WTC11 (cell line): ENCODE data around the gene DRAXIN. TPM values are rescaled to one million over a fixed set of nuclear protein-coding genes. Genes with fewer than 3 reads are reported as not detected.
A peak's percentile ranks its signal among the peaks of the same experiment; 100 is the strongest.

ENCODE experiments used
- ATAC-seq: fragments of 200-7000 bp; cut with Tn5 transposase; 2 replicates; pipeline ENCODE4 v1.10.0; 2021; ENCODE audit warnings: mild to moderate bottlenecking, moderate library complexity
- CTCF ChIA-PET: fragments of 300-600 bp; sonication (Branson Sonifier 250); formaldehyde crosslinking; loops from one replicate; lab custom pipeline; 2021; ENCODE audit warnings: antibody characterized with exemption; lab: Charles Lee
- POLR2A ChIA-PET: fragments of 350-600 bp; sonication (Branson Sonifier 250); formaldehyde crosslinking; loops from one replicate; lab custom pipeline; 2021; ENCODE audit warnings: antibody characterized with exemption; lab: Charles Lee
- DNase-seq: peaks from one replicate; pipeline ENCODE4 v3.0.0; 2021; ENCODE audit warnings: low spot score
- H3K27ac Mint-ChIP-seq: 2 replicates; pipeline ENCODE4 v1.8.0; 2021; ENCODE audit warnings: mixed read lengths
- H3K27me3 Mint-ChIP-seq: 2 replicates; pipeline ENCODE4 v1.8.0; 2021; ENCODE audit warnings: low read depth, mild to moderate bottlenecking, moderate library complexity, mixed read lengths
- H3K36me3 Mint-ChIP-seq: 2 replicates; pipeline ENCODE4 v1.8.0; 2021; ENCODE audit warnings: mixed read lengths
- H3K4me1 Mint-ChIP-seq: 2 replicates; pipeline ENCODE4 v1.8.0; 2022; ENCODE audit warnings: mixed read lengths
- H3K4me3 Mint-ChIP-seq: 2 replicates; pipeline ENCODE4 v1.8.0; 2021; ENCODE audit warnings: mild to moderate bottlenecking, moderate library complexity, mixed read lengths
- H3K9me3 Mint-ChIP-seq: 2 replicates; pipeline ENCODE4 v1.8.0; 2021; ENCODE audit warnings: mixed read lengths
- CBFB ChIP-seq: sonication (generic); formaldehyde crosslinking; IDR thresholded peaks from 2 replicates; pipeline ENCODE4 v1.8.1; 2022; ENCODE audit warnings: mild to moderate bottlenecking, low read depth, missing genetic modification reagents
- CREM ChIP-seq: sonication (generic); formaldehyde crosslinking; IDR thresholded peaks from 2 replicates; pipeline ENCODE4 v1.8.1; 2022; ENCODE audit warnings: mild to moderate bottlenecking, missing genetic modification reagents, moderate library complexity
- E2F1 ChIP-seq: sonication (generic); formaldehyde crosslinking; IDR thresholded peaks from 2 replicates; pipeline ENCODE4 v1.8.0; 2022; ENCODE audit warnings: mild to moderate bottlenecking, missing genetic modification reagents
- ESRRA ChIP-seq: sonication (generic); formaldehyde crosslinking; IDR thresholded peaks from 2 replicates; pipeline ENCODE4 v1.8.1; 2022; ENCODE audit warnings: mild to moderate bottlenecking, missing genetic modification reagents, borderline replicate concordance
- FOXK1 ChIP-seq: sonication (generic); formaldehyde crosslinking; IDR thresholded peaks from 2 replicates; pipeline ENCODE4 v1.8.0; 2022; ENCODE audit warnings: mild to moderate bottlenecking, moderate library complexity, missing genetic modification reagents
- FOXP1 ChIP-seq: sonication (generic); formaldehyde crosslinking; IDR thresholded peaks from 2 replicates; pipeline ENCODE4 v1.8.0; 2022; ENCODE audit warnings: missing genetic modification reagents, mild to moderate bottlenecking, moderate library complexity, borderline replicate concordance
- GRHL2 ChIP-seq: fragments of 250-450 bp; sonication (Bioruptor Pico); IDR thresholded peaks from 2 replicates; pipeline ENCODE4 v1.8.0; 2022; ENCODE audit warnings: mild to moderate bottlenecking, moderate library complexity; ENCODE audit not compliant: insufficient replicate concordance, severe bottlenecking
- NR1H2 ChIP-seq: sonication (generic); formaldehyde crosslinking; IDR thresholded peaks from 2 replicates; pipeline ENCODE4 v1.9.0; 2021; ENCODE audit warnings: mild to moderate bottlenecking, moderate library complexity, missing genetic modification reagents
- PRDM15 ChIP-seq: sonication (generic); formaldehyde crosslinking; IDR thresholded peaks from 2 replicates; pipeline ENCODE4 v1.8.0; 2022; ENCODE audit warnings: missing genetic modification reagents
- ZNF232 ChIP-seq: sonication (generic); formaldehyde crosslinking; IDR thresholded peaks from 2 replicates; pipeline ENCODE4 v1.8.0; 2022; ENCODE audit warnings: mild to moderate bottlenecking, missing genetic modification reagents
- ZNF425 ChIP-seq: fragments of 250-450 bp; sonication (Bioruptor Pico); conservative IDR thresholded peaks from 2 replicates; pipeline ENCODE4 v1.9.0; 2021; ENCODE audit warnings: mild to moderate bottlenecking
- ZNF532 ChIP-seq: fragments of 250-450 bp; sonication (Bioruptor Pico); IDR thresholded peaks from 2 replicates; pipeline ENCODE4 v1.9.0; 2021; ENCODE audit warnings: mild to moderate bottlenecking, borderline replicate concordance
- ZNF671 ChIP-seq: fragments of 250-450 bp; sonication (Bioruptor Pico); IDR thresholded peaks from 2 replicates; pipeline ENCODE4 v1.8.0; 2021; ENCODE audit warnings: mild to moderate bottlenecking
- total RNA-seq: library from RNA; stranded (reverse); gene quantifications from 3 replicates; pipeline ENCODE4 v1.2.3, GENCODE V29; 2021
- TF ChIP-seq, protein P1 (sequence below): sonication (generic); formaldehyde crosslinking; IDR thresholded peaks from 2 replicates; pipeline ENCODE4 v1.8.0; 2022; ENCODE audit warnings: mild to moderate bottlenecking, missing genetic modification reagents
- TF ChIP-seq, protein P2 (sequence below): fragments of 250-450 bp; sonication (Bioruptor Pico); IDR thresholded peaks from 2 replicates; pipeline ENCODE4 v1.8.0; 2021; ENCODE audit warnings: mild to moderate bottlenecking
- TF ChIP-seq, protein P3 (sequence below): sonication (generic); formaldehyde crosslinking; IDR thresholded peaks from 2 replicates; pipeline ENCODE4 v1.8.1; 2022; ENCODE audit warnings: low read depth, mild to moderate bottlenecking, moderate library complexity, missing genetic modification reagents, borderline replicate concordance
- TF ChIP-seq, protein P4 (sequence below): fragments of 250-450 bp; sonication (Bioruptor Pico); IDR thresholded peaks from 2 replicates; pipeline ENCODE4 v2.1.2; 2022; ENCODE audit warnings: mild to moderate bottlenecking, moderate library complexity

DRAXIN gene
- total RNA-seq, 1 experiment from 2014 or later: 12.0 TPM

GRCh38 chr1:11664336-11665065 is 27.0 kb upstream of the DRAXIN start:
- Mint-ChIP-seq H3K4me1 (no peaks in the 10 kb centered on the region), H3K27me3 (no peaks in the 10 kb centered on the region; the same call in none of the 2 replicates), H3K4me3 (peak overlapping the region; percentile 57), H3K27ac (no peak overlapping the region), H3K36me3 (peaks cover 33% of the 10 kb centered on the region), H3K9me3 (no peaks in the 10 kb centered on the region)
- CTCF ChIA-PET: interaction anchor here (0.6 to 3.1 kb wide), 43 partner anchors 9 to 340 kb away, joined by 3 to 50 read pairs (median 6); partner anchors contain the start of genes AGTRAP, DISP3, DRAXIN and FBXO2
- POLR2A ChIA-PET: interaction anchor here (0.7 to 3.1 kb wide), 12 partner anchors 10 to 139 kb away, joined by 3 to 27 read pairs (median 3); partner anchors contain the start of genes AGTRAP, C1orf167, DRAXIN and FBXO44
- DNase-seq (peak; percentile 59), ATAC-seq (peak; percentile 34)
- TF ChIP-seq, protein P1, sequence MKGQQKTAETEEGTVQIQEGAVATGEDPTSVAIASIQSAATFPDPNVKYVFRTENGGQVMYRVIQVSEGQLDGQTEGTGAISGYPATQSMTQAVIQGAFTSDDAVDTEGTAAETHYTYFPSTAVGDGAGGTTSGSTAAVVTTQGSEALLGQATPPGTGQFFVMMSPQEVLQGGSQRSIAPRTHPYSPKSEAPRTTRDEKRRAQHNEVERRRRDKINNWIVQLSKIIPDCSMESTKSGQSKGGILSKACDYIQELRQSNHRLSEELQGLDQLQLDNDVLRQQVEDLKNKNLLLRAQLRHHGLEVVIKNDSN: no peak
- TF ChIP-seq ESRRA (CRISPR knock-in tag): 0 out of 2 replicates have a peak, but pooled peaks have one; percentile 16
- peak; percentile 48; the same call in 1 of the 2 replicates for TF ChIP-seq CREM (CRISPR knock-in tag)
- no peak for TF ChIP-seq NR1H2 (CRISPR knock-in tag)
- TF ChIP-seq, protein P2, sequence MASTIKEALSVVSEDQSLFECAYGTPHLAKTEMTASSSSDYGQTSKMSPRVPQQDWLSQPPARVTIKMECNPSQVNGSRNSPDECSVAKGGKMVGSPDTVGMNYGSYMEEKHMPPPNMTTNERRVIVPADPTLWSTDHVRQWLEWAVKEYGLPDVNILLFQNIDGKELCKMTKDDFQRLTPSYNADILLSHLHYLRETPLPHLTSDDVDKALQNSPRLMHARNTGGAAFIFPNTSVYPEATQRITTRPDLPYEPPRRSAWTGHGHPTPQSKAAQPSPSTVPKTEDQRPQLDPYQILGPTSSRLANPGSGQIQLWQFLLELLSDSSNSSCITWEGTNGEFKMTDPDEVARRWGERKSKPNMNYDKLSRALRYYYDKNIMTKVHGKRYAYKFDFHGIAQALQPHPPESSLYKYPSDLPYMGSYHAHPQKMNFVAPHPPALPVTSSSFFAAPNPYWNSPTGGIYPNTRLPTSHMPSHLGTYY (CRISPR knock-in tag): peak; percentile 78
- TF ChIP-seq, protein P3, sequence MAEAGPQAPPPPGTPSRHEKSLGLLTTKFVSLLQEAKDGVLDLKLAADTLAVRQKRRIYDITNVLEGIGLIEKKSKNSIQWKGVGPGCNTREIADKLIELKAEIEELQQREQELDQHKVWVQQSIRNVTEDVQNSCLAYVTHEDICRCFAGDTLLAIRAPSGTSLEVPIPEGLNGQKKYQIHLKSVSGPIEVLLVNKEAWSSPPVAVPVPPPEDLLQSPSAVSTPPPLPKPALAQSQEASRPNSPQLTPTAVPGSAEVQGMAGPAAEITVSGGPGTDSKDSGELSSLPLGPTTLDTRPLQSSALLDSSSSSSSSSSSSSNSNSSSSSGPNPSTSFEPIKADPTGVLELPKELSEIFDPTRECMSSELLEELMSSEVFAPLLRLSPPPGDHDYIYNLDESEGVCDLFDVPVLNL (CRISPR knock-in tag): 0 out of 2 replicates have a peak, but pooled peaks have one; percentile 23
- TF ChIP-seq ZNF671 (CRISPR knock-in tag): peak; percentile 7; the same call in 1 of the 2 replicates
- no peak for TF ChIP-seq GRHL2 (CRISPR knock-in tag)
- peak; percentile 63; the same call in 1 of the 2 replicates for TF ChIP-seq FOXP1 (CRISPR knock-in tag)
- TF ChIP-seq, protein P4, sequence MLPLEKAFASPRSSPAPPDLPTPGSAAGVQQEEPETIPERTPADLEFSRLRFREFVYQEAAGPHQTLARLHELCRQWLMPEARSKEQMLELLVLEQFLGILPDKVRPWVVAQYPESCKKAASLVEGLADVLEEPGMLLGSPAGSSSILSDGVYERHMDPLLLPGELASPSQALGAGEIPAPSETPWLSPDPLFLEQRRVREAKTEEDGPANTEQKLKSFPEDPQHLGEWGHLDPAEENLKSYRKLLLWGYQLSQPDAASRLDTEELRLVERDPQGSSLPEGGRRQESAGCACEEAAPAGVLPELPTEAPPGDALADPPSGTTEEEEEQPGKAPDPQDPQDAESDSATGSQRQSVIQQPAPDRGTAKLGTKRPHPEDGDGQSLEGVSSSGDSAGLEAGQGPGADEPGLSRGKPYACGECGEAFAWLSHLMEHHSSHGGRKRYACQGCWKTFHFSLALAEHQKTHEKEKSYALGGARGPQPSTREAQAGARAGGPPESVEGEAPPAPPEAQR (CRISPR knock-in tag): no peak
- 0 out of 2 replicates have a peak, but pooled peaks have one; percentile 6 for TF ChIP-seq FOXK1 (CRISPR knock-in tag)
- TF ChIP-seq CBFB (CRISPR knock-in tag): no peak
- TF ChIP-seq ZNF232 (CRISPR knock-in tag): 0 out of 2 replicates have a peak, but pooled peaks have one; percentile 9
- peak; percentile 9 for TF ChIP-seq PRDM15 (CRISPR knock-in tag)
- TF ChIP-seq ZNF425 (CRISPR knock-in tag): no peak
- no peak for TF ChIP-seq E2F1 (CRISPR knock-in tag)
- TF ChIP-seq ZNF532 (CRISPR knock-in tag): 0 out of 2 replicates have a peak, but pooled peaks have one; percentile 17
